ENCODE results near the gene RRBP1. TPM values are rescaled to one million over a fixed set of nuclear protein-coding genes. Genes with fewer than 3 reads are reported as not detected.
A peak's percentile ranks its signal among the peaks of the same experiment; 100 is the strongest.

Gene RRBP1
- total RNA-seq, 6 experiments from 2014 or later, result 121 to 274 (median 193) TPM

- peak; percentile 13 to 48 (median 38) for DNase-seq
- H3K9me3 ChIP-seq, result no peaks in the 10 kb centered on the region
- H3K27ac ChIP-seq, result no peak overlapping the region
- no peak overlapping the region for H3K4me3 ChIP-seq
- intact Hi-C loops (cut with DNase I), result loop anchor here in 1 of 2 donors (10.0 kb wide), 1 partner anchor 280 kb away; no protein-coding TSS in a partner anchor
- ATAC-seq, result no peak
- H3K4me1 ChIP-seq, result peaks cover 0 to 21% (median 4%) of the 10 kb centered on the region in 4 donors
- H3K36me3 ChIP-seq, result peaks cover 0 to 92% (median 64%) of the 10 kb centered on the region in 4 donors
- WGBS (ENCODE audit: insufficient coverage, low coverage, low lambda C conversion rate, missing lambda C conversion rate), result 42% methylated on average over 3 of the region's 15 CpGs
- H3K27me3 ChIP-seq, result no peaks in the 10 kb centered on the region
- TF ChIP-seq CTCF (IDR thresholded peaks at IDR 0.05) (no peak), POLR2A (IDR thresholded peaks at IDR 0.05) (no peak)
These were observed 57.3 kb downstream of the RRBP1 start for GRCh38 chr20:17624551-17625245.

GRCh38 chr20:17624070-17624469 is 58.0 kb downstream of the RRBP1 start:
- Histone ChIP-seq H3K27me3 (no peaks in the 10 kb centered on the region), H3K9me3 (no peaks in the 10 kb centered on the region), H3K27ac (no peak overlapping the region), H3K4me3 (no peak overlapping the region), H3K4me1 (peaks cover 0 to 21% (median 4%) of the 10 kb centered on the region in 4 donors), H3K36me3 (peaks cover 0 to 92% (median 61%) of the 10 kb centered on the region in 4 donors)
- TF ChIP-seq POLR2A (IDR thresholded peaks at IDR 0.05), result no peak
- TF ChIP-seq CTCF (IDR thresholded peaks at IDR 0.05), result no peak
- intact Hi-C loops (cut with DNase I), result loop anchor here in 1 of 2 donors (10.0 kb wide), 1 partner anchor 281 kb away; no protein-coding TSS in a partner anchor
- WGBS (ENCODE audit: insufficient coverage, low coverage, low lambda C conversion rate, missing lambda C conversion rate), result 100% methylated on average over 1 of the region's 12 CpGs
- DNase-seq (peak in 1 of 3 donors; percentile 27), ATAC-seq (no peak)

GRCh38 chr20:17622851-17623508 is 59.1 kb downstream of the RRBP1 start:
- Histone ChIP-seq H3K27me3 (no peaks in the 10 kb centered on the region), H3K36me3 (peaks cover 0 to 97% (median 62%) of the 10 kb centered on the region in 4 donors), H3K9me3 (no peaks in the 10 kb centered on the region), H3K27ac (no peak overlapping the region), H3K4me3 (no peak overlapping the region), H3K4me1 (peaks cover 0 to 21% (median 4%) of the 10 kb centered on the region in 4 donors)
- DNase-seq (peak; percentile 14 to 46 (median 33)), ATAC-seq (no peak)
- intact Hi-C loops (cut with DNase I), result loop anchor here in 1 of 2 donors (10.0 kb wide), 1 partner anchor 282 kb away; no protein-coding TSS in a partner anchor
- WGBS (ENCODE audit: insufficient coverage, low coverage, low lambda C conversion rate, missing lambda C conversion rate), result no CpG with 5 or more reads among the region's 9 CpGs
- no peak for TF ChIP-seq POLR2A (IDR thresholded peaks at IDR 0.05)
- TF ChIP-seq CTCF (IDR thresholded peaks at IDR 0.05), result no peak

GRCh38 chr20:17622086-17622850 is 59.8 kb downstream of the RRBP1 start:
- Histone ChIP-seq H3K27me3 (no peaks in the 10 kb centered on the region), H3K27ac (no peak overlapping the region), H3K36me3 (peaks cover 0 to 97% (median 65%) of the 10 kb centered on the region in 4 donors), H3K4me1 (peaks cover 0 to 14% (median 2%) of the 10 kb centered on the region in 4 donors), H3K9me3 (no peaks in the 10 kb centered on the region), H3K4me3 (no peak overlapping the region)
- TF ChIP-seq CTCF (IDR thresholded peaks at IDR 0.05) (no peak), POLR2A (IDR thresholded peaks at IDR 0.05) (no peak)
- peak in 1 of 3 donors; percentile 8 for DNase-seq
- ATAC-seq, result no peak
- 100% methylated on average over 2 of the region's 11 CpGs for WGBS (ENCODE audit: insufficient coverage, low coverage, low lambda C conversion rate, missing lambda C conversion rate)
- intact Hi-C loops (cut with DNase I), result loop anchor here in 1 of 2 donors (10.0 kb wide), 1 partner anchor 283 kb away; no protein-coding TSS in a partner anchor
